DND-41 (cell line): Measurements from ENCODE around the gene ZDHHC18.

Source experiments
- CTCF ChIP-seq: IDR thresholded peaks from 2 replicates; pipeline ENCODE4 v1.5.1; 2012; ENCODE audit warnings: borderline replicate concordance, low read length, moderate library complexity, mild to moderate bottlenecking; ENCODE audit not compliant: poor library complexity, severe bottlenecking; ENCODE audit errors: extremely low read depth
- EZH2 ChIP-seq: IDR thresholded peaks from 3 replicates; pipeline ENCODE4 v1.6.1; 2012; ENCODE audit warnings: borderline replicate concordance, low read depth, mild to moderate bottlenecking, moderate library complexity, low read length, inconsistent platforms; ENCODE audit not compliant: severe bottlenecking

GRCh38 chr1:26832249-26832960, 5.9 kb downstream of the ZDHHC18 start:
- TF ChIP-seq CTCF = no peak
- TF ChIP-seq EZH2 = no peak
